ENCODE measurements around the gene PTPN6.

Gene PTPN6

GRCh38 chr12:6975297-6976032 lies 24.3 kb downstream of the PTPN6 start:
- DNase-seq, result no peak

GRCh38 chr12:6977653-6978052 lies 26.5 kb downstream of the PTPN6 start:
- no peak for DNase-seq

- DNase-seq, result no peak
These were observed 27.0 kb downstream of the PTPN6 start for GRCh38 chr12:6978188-6978587.

GRCh38 chr12:6978611-6979011 lies 27.5 kb downstream of the PTPN6 start:
- DNase-seq, result no peak

GRCh38 chr12:6979021-6979420 lies 27.9 kb downstream of the PTPN6 start:
- DNase-seq, result no peak

GRCh38 chr12:6979453-6979852 lies 28.3 kb downstream of the PTPN6 start:
- no peak for DNase-seq

- no peak for DNase-seq
These were observed 28.9 kb downstream of the PTPN6 start for GRCh38 chr12:6980075-6980474.

- no peak for DNase-seq
These were observed 29.6 kb downstream of the PTPN6 start for GRCh38 chr12:6980740-6981139.

GRCh38 chr12:6981152-6982052 lies 30.2 kb downstream of the PTPN6 start:
- DNase-seq, result no peak

GRCh38 chr12:6982532-6982931 lies 31.4 kb downstream of the PTPN6 start:
- no peak for DNase-seq

GRCh38 chr12:6987956-6988553 lies 36.9 kb downstream of the PTPN6 start:
- DNase-seq, result no peak

- no peak for DNase-seq
These were observed 44.9 kb downstream of the PTPN6 start for GRCh38 chr12:6996040-6996441.

- DNase-seq, result no peak
These were observed 47.7 kb downstream of the PTPN6 start for GRCh38 chr12:6998715-6999451.

- no peak for DNase-seq
These were observed 50.9 kb downstream of the PTPN6 start for GRCh38 chr12:7001921-7002591.

- DNase-seq, result no peak
These were observed 53.2 kb downstream of the PTPN6 start for GRCh38 chr12:7004287-7004803.

- no peak for DNase-seq
These were observed 53.7 kb downstream of the PTPN6 start for GRCh38 chr12:7004840-7005239.

- no peak for DNase-seq
These were observed 54.2 kb downstream of the PTPN6 start for GRCh38 chr12:7005311-7005710.

GRCh38 chr12:7006639-7007038 lies 55.5 kb downstream of the PTPN6 start:
- no peak for DNase-seq

- DNase-seq, result no peak
These were observed 57.7 kb downstream of the PTPN6 start for GRCh38 chr12:7008864-7009263.

GRCh38 chr12:7009512-7009911 lies 58.4 kb downstream of the PTPN6 start:
- DNase-seq, result no peak
